GM19463 (cell line): Measurements from ENCODE around the gene MED25.

Experiments used
- ATAC-seq: cut with Tn5 transposase; IDR thresholded peaks from one replicate; pipeline ENCODE4 v1.9.1; 2021; ENCODE audit warnings: mild to moderate bottlenecking, moderate library complexity; ENCODE audit not compliant: unreplicated experiment

The MED25 gene

GRCh38 chr19:49798574-49798973 lies 19.5 kb upstream of the MED25 start:
- ATAC-seq: no peak

- no peak for ATAC-seq
These were observed 18.8 kb upstream of the MED25 start for GRCh38 chr19:49799271-49799797.

- ATAC-seq: no peak
These were observed 18.2 kb upstream of the MED25 start for GRCh38 chr19:49799798-49800376.

GRCh38 chr19:49800771-49801170 lies 17.3 kb upstream of the MED25 start:
- no peak for ATAC-seq

GRCh38 chr19:49801401-49801888 lies 16.6 kb upstream of the MED25 start:
- no peak for ATAC-seq

- ATAC-seq: no peak
These were observed 16.0 kb upstream of the MED25 start for GRCh38 chr19:49801966-49802661.

GRCh38 chr19:49802836-49803528 lies 15.1 kb upstream of the MED25 start:
- no peak for ATAC-seq

- ATAC-seq: no peak
These were observed 14.6 kb upstream of the MED25 start for GRCh38 chr19:49803529-49803856.

GRCh38 chr19:49805822-49806619 lies 12.1 kb upstream of the MED25 start:
- no peak for ATAC-seq

- ATAC-seq: no peak
These were observed 11.5 kb upstream of the MED25 start for GRCh38 chr19:49806620-49806959.

- ATAC-seq: no peak
These were observed 10.8 kb upstream of the MED25 start for GRCh38 chr19:49807058-49807903.

- no peak for ATAC-seq
These were observed 10.0 kb upstream of the MED25 start for GRCh38 chr19:49807904-49808675.

- ATAC-seq: no peak
These were observed 9.4 kb upstream of the MED25 start for GRCh38 chr19:49808711-49809159.

GRCh38 chr19:49809160-49809940 lies 8.7 kb upstream of the MED25 start:
- ATAC-seq: no peak

GRCh38 chr19:49809941-49810389 lies 8.1 kb upstream of the MED25 start:
- no peak for ATAC-seq

- no peak for ATAC-seq
These were observed 6.8 kb upstream of the MED25 start for GRCh38 chr19:49811328-49811727.

GRCh38 chr19:49812452-49812996 lies 5.6 kb upstream of the MED25 start:
- ATAC-seq: no peak
